Posterior cingulate gyrus (tissue), 11 donors: ENCODE data around the gene SERPINB1.

ENCODE experiments used
- DNase-seq, 10 donors: peaks; one replicate each; pipeline versions ENCODE4 v3.0.0 to v3.0.0-alpha.2; 2020 to 2021; ENCODE audit warnings: mixed read lengths in 3 of 10
- intact Hi-C: fragments of 100-400 bp; cut with DNase I; formaldehyde crosslinking; loops from one replicate; pipeline ENCODE4 v1.15.1; 2023

SERPINB1 gene

DNA sequence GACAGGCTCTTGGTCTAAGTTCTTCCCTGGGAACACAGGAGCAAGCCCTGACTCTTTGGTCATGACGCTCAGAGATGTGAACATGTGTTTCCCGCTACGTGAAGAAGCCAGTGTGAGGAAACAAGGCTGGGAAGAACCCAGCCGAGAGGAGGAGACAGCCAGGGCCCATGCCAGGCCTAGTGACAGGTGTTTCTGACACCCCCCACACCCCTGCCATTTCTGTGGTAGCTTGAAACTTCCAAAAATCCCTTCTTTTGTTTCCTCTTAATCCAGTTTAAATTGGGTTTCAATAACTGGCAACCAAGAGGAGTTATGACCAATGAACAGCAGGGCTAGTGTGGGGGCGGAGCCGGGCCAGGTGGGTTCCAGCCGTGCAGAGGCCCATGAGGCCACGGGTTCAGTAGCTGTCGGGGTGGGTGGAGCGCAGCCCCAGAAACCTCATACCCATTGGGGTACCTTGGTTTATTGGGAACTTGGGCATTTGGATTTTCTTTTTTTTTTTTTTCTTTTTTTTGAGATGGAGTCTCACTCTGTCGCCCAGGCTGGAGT is 43.0 kb downstream of the SERPINB1 start:
- intact Hi-C loops, result no loop called here
- DNase-seq, result no peak

DNA sequence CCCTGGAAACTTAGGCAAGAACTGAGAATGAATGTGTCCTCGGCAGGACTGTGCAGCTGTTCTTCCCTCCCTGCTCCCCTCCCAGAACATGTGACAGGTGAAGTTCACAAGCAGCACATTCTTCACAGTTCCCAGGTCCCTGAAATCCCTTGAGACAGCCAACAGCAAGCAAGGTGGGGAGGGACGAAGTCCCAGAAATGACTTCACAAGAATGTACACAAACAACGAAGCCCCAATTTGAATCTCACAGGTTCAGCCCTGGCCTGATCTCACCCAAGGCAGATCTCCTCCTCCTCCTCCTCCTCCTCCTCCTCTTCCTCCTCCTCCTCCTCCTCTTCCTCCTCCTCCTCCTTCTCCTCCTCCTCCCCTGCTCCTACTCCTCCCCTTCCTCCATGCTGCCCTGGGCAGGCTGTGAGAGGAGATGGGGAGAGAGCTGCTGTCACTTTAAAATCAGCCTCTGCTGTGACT is 44.1 kb downstream of the SERPINB1 start:
- intact Hi-C loops, result no loop called here
- no peak for DNase-seq

DNA sequence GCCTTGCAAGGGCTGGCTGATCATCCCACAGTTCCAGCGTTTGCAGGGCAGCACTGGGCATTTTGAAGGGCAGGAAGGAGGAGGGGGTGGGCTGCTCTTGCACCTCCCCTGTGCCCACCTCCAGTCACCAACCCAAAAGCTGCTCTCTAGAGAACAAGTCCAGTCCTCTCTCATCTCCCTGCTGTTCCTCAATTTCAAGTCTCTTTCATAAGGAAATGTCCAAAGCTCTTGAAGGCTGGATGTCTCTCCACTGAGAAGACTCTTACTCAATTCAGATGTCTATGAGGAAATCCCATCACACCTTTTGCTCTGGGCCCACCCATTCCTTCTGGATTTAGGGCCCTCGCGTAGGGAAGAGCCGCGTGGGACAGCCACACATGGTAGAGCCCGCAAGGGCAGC is 44.8 kb downstream of the SERPINB1 start:
- DNase-seq, result no peak
- intact Hi-C loops, result no loop called here

DNA sequence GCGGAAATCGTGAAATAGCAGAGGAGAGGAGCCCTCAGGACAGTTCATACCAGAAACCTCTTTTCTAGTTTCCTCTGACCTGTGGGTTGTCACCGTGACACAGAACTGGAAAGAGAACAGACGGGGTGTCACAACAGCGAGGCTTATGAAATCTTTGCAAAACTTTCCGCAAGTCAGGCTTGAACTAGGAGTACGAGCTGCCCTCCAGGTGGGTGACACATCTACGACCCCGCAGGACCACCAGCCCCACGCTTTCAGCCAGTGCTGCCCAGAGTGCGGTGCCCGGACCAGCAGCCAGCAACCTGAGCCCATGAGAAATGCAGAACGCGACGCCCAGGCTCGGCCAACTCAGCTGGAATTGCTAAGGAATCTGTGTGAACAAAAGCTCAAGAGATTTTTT is 45.7 kb downstream of the SERPINB1 start:
- intact Hi-C loops, result no loop called here
- DNase-seq, result no peak

DNA sequence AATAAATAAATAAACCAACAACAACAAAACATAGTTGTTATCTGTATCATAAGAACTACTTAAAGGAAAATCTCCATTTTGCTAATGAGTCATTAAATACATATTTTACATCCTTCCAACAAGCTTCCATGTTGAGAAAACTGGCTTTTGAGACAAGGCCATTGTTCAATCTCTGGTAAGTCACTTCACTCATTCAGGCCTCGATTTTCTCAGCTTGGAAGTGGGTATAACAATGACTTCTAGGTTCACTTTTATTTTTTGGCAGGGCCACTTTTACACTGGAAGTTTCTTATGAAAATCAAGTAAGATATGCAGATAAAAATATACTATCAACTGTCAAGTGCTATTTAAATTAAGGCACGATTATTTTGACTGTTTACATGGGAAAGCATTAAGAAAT is 46.5 kb downstream of the SERPINB1 start:
- intact Hi-C loops, result no loop called here
- DNase-seq, result no peak

DNA sequence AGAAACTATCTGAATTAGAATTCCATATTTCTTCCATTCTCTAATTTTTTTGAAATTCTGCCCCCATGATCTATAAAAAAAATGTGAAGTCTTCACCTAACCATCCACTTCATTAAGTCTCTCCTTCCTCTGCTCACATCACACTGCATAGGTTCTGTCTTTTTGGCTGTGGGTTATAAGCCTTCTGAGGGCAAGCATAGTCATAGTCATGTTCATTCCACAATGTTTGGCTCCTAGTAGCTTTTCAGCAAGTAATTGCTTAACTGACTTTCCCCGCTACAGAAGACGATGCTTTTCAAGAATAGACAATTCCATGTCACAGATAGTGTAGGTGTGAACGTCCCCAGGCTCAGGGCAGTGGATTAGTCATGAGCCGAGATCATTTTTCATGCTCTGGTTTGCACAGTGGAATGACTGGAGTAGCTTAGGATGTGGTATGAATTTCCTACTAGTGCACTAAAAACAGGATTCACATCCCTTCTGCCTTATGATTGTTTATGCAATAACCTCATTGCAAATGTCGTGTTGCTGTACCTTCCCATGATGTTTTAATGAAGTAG is 47.4 kb downstream of the SERPINB1 start:
- intact Hi-C loops, result loop anchor here (5.0 kb wide), 1 partner anchor 63 kb away; no protein-coding TSS in a partner anchor
- DNase-seq, result no peak

DNA sequence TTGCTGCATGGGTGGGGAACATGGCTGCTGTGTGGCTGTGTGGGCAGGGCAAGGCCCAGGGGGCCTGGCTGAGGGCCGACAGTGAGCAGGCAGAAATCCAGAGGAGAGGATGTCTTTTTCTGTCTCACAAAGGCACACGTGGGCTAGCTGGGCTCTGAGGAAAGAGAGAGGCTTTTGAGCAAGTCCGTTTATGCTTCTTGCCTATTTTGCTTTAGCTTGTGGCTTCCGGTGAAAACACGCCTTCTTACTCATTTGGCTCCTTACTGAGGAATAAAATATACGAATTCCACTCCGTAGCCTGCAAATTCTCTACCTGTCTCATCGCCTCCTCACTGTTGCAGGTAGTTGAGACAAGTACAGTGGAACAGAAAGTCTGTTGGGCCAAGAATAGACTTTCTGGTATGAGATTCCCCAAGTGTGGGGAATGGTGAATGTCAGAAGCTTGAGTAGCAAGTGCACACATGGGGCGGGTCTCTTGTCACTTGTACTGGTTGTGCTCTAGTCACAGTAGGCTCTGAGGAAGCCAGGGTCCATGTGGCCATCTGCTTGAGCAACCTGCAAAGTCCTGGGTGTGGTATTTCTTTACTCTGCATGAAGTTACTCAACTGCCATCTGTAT is 48.0 kb downstream of the SERPINB1 start:
- intact Hi-C loops, result loop anchor here (5.0 kb wide), 1 partner anchor 64 kb away; no protein-coding TSS in a partner anchor
- peak in 2 of 10 donors; percentile 52 to 83 for DNase-seq

DNA sequence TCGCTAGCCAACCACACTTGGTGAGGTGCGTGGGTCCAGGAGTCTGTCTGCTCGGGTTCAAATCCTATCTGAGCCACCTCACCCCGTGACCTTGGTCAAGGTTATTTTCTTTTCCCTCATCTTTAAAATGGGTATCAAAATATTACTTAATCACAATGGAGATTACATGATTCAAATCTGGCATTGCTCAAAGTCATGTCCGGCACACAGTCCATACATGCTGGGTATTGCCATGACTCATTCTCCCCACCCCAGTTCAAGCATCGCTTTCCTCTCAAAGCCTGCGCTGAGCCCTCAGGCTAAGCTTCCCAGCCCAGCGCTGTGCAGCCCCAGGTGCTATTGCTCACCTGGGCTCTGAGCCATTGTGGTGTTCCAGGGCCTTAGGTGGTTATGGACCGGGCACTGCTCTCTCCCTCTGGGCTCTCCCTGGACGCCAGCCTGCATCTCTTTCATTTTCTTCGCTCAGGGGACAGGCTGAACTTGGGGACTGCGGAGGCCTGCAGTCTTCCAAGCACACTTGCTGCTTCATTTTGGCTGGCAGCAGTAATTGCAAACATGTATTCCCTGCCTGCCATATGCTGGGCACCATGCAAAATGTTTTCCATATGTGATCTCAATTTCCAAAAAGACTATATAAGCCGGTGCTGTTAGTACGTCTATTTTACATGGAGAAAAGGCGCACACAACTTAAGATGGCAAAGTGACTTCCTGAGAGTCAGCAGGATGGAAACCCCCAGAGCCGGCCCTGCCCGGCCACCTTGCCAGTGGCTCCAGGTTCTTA is 49.1 kb downstream of the SERPINB1 start:
- DNase-seq, result no peak
- intact Hi-C loops, result loop anchor here (5.0 kb wide), 1 partner anchor 65 kb away; no protein-coding TSS in a partner anchor

DNA sequence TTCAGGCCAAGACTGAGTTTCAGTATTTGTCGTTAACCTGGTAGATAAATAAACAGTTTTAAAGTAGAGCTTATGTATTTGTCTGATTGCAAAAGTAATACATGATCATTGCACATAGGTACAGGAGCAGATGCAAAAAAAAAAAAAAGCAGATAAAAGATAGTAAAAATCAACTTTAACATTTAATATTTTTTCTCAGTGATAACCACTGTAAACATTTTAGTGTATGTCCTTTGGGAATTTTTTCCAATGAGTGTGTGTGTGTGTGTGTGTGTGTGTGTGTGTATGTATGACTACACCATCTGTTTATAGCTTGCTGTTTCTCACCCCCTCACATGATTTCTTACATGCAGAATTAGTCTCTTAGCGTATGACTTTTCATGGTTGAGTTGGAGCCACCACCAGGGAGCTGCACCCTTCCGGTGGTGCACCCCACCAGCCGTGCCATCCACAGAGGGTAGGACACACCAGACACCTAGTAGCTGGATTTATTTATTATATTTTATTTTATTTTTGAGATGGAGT is 50.2 kb downstream of the SERPINB1 start:
- intact Hi-C loops, result loop anchor here (1.0 to 5.0 kb wide), 2 partner anchors 50 to 66 kb away; partner anchors contain the start of gene SERPINB1
- no peak for DNase-seq

DNA sequence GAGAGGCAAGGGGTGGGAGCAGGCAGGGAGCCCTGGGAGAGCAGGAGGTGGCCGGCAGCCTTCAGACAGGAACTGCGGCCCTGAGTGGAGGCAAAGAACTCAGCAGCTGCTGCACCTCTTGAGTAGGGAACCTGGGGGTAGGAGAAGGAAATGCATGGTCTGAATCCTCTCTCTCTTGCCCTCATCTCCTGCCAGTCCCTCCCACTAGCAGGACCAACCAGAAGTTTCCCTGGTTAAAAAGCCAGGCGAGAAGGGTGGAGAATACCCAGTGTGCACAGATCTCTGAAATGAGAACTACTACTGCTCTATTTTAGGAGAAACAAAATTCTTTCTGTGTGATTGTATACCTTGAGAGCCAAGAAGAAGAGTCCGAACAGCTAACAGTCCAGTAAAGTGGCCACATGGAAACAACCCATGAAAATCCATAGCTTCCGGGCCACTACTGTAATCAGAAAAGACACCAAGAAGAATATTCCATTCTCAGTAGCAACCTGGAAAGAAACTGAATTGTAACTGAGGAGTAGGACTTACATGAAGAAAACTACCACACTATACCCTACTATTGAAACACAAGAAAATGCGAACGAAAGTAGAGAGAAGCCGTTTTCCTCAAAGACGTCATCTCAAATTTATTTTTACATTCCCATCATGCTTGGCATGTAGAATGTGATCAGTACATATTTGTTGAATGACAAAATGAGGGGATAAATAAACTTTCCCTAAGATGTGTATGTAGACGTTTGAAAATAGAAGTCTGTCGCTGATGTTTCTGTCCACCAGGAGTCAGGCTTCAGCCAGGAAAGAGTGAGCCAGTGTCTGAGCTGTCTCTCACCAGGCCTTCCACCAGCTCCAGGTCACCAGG is 50.8 kb downstream of the SERPINB1 start:
- peak in 5 of 10 donors; percentile 62 to 93 (median 64) for DNase-seq
- intact Hi-C loops, result loop anchor here (1.0 to 5.0 kb wide), 2 partner anchors 50 to 66 kb away; partner anchors contain the start of gene SERPINB1

DNA sequence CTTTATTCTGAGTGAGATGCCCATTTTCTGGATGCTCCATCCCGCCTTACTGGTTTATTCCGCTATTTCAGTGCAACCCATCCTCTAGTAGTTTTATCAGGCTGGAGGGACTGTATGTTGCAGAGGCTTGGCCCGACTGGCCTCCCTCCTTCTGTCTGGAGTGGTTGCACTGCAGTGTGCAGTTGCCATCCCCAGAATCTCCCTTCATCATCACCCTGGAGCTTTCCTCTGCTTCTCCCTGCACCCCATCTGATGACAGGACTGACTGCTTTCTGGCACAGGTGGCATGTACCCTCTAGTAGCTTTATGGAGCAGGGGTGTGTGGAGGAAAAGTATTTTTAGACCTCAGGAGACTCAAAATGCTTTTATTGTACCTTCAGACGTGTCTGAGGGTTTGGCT is 55.4 kb downstream of the SERPINB1 start:
- intact Hi-C loops, result no loop called here
- no peak for DNase-seq

DNA sequence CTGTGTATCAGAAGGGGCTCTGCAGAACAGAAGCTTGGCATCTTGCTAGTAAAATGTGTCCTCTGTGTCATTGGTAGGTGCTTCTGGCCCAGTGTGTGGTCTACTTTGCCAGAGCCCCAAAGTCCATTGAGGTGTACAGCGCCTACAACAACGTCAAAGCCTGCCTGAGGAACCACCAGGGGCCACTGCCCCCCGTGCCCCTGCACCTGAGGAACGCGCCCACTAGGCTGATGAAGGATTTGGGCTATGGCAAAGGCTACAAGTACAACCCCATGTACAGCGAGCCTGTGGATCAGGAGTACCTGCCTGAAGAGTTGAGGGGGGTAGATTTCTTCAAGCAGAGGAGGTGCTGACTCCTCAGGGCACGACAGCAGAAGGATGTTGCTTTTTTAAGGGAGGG is 56.7 kb downstream of the SERPINB1 start:
- DNase-seq, result peak in 1 of 10 donors; percentile 59
- intact Hi-C loops, result no loop called here

DNA sequence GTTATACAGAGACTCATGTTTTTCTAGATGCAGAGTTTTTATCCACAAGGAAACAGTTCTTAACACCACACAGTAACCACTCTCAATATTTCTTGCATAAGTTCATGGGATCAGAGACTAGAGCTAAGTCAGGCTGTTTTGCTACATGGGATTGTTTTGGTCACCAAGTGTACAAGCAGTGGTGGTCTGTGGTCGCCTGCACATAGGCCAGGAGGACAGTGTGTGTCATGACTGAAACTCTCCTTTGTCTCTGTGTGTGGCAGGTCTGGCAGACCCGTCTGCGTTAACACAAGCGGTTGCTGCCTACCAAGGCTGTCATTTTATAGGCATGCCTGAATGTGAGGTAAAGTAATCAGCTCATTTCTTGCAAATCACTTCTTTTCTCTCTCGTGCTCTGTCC is 57.6 kb downstream of the SERPINB1 start:
- intact Hi-C loops, result no loop called here
- peak in 1 of 10 donors; percentile 16 for DNase-seq

DNA sequence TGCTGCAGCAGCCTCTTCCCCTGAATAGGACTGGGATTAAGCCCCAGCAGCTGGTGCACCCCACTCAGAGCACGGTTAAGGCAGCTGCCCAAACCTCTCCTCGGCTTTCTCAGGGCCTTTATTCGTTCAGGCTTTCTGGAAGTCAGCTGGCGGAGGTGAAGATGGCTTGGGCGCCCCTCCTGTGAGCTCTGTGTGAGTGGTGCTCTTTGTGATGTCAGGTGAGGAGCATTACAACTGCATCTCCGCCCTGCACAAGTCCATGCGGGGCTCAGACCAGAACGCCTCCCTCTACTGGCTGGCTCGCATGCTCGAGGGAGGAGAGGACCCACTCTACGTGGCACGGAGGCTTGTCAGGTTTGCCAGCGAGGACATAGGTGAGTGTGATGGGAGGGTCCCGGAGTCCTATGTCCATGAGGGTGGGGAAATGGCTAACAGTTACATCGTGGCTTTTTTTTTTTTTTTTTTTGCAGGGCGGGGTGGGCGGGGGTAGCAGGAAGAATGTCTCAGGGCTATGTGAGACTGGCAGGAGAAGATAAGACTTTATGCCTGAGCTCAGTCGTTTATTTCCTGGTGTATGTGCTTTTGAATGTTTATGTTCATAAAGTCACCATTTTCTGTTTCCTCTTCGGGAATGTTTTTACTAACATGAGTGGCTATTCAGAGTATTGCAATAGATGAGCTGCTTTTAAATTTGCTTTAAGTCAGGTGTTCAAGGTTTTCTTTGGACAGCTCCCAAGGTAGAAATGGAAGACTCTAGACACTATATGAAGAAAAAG is 58.3 kb downstream of the SERPINB1 start:
- peak in 1 of 10 donors; percentile 86 for DNase-seq
- intact Hi-C loops, result no loop called here

DNA sequence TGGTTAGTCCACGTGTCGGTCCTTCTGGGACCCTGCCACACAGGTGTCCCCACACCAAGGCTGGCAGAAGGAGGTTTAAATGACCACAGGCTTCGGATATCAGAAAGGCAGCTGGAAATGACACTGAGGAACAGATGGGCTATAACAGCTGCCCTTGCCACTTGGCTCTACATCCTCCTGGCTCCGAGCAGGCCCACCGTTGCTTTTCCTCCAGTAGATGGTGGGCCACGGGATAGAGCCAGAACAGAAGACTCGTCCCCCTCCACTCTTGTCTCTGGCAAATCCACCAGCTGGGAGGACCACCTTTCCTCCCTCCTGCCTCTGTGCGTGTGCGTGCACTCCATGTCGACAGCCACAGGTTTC is 58.9 kb downstream of the SERPINB1 start:
- intact Hi-C loops, result no loop called here
- peak in 1 of 10 donors; percentile 63 for DNase-seq

DNA sequence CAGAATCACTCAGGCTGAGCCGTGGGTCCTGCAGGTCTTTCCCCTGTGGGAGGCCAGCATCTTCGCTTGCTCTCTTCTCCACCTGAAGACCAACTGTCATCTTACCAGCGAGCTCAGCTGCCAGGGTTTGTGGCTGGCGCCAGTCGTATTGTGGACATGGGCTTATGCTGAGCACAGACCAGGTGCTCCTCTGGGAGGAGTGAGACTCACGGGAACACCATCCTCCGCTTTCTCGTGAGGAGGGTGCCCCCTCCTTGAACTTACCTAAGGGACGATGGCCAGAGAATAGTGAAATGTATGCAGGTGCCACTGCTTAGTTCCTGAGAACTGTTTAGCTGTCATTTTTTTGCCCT is 59.3 kb downstream of the SERPINB1 start:
- DNase-seq, result peak in 1 of 10 donors; percentile 71
- intact Hi-C loops, result no loop called here
